ENCODE data around the gene ARPC4. TPM values are rescaled to one million over a fixed set of nuclear protein-coding genes. Genes with fewer than 3 reads are reported as not detected.

ARPC4 gene
- total and polyA plus RNA-seq, 4 experiments from 2014 or later: 164 to 287 (median 201) TPM

DNA sequence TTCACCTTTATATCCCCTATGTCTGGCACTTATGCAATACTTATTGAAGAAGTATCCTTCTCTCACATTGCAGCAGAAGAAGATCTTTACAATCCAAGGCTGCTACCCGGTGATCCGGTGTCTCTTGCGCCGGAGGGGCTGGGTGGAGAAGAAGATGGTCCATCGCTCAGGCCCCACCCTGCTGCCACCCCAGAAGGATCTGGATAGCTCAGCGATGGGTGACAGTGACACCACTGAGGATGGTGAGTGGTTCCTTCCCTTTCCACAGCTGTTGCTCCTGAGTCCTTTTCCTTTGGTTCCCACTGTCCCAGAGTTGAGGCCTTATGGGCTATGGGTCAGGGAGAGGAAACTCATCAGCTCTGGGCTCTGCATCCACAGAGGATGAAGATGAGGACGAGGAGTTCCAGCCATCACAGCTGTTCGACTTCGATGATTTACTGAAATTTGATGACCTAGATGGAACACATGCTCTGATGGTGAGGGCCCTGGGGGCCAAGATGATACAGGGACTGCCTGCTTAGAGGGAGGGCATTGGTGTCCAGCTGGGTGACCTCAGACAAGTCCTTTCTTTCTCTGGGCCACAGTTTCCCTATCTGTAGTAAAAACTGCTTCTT, 20.1 kb downstream of the ARPC4 start:
- Mint-ChIP-seq H3K36me3 (peaks cover 0 to 14% of the 10 kb centered on the region in 2 donors), H3K27ac (no peak overlapping the region), H3K4me1 (peaks cover 27 to 34% (median 29%) of the 10 kb centered on the region in 4 donors), H3K27me3 (no peaks in the 10 kb centered on the region), H3K9me3 (no peaks in the 10 kb centered on the region), H3K4me3 (no peak overlapping the region)
- no peak overlapping the region for H3K27ac ChIP-seq (ENCODE audit: low read depth, low read length)
- no peak for DNase-seq
- H3K36me3 ChIP-seq (ENCODE audit: insufficient read depth, low read length): no peaks in the 10 kb centered on the region
- ChIA-PET POLR2A (ENCODE audit: partially characterized antibody) (interaction anchor here (0.9 to 1.7 kb wide), 4 partner anchors 20 to 120 kb away, joined by 3 to 7 read pairs (median 4); partner anchors contain the start of genes ARPC4, CRELD1, JAGN1 and RPUSD3), CTCF (ENCODE audit: partially characterized antibody) (interaction anchor here (0.7 kb wide), 1 partner anchor 118 kb away, joined by 3 read pairs; no protein-coding TSS in a partner anchor)
- no peaks in the 10 kb centered on the region for H3K27me3 ChIP-seq (ENCODE audit: insufficient read depth, low read length)
- intact Hi-C loops (cut with micrococcal nuclease): no loop called here
- H3K4me1 ChIP-seq (ENCODE audit: insufficient read depth, low read length): peaks cover 22% of the 10 kb centered on the region
- H3K9me3 ChIP-seq (ENCODE audit: control insufficient read depth in 1 of 2, low read length in 2 of 2): no peaks in the 10 kb centered on the region
- H3K4me3 ChIP-seq (ENCODE audit: low read length in 2 of 2): no peak overlapping the region

DNA sequence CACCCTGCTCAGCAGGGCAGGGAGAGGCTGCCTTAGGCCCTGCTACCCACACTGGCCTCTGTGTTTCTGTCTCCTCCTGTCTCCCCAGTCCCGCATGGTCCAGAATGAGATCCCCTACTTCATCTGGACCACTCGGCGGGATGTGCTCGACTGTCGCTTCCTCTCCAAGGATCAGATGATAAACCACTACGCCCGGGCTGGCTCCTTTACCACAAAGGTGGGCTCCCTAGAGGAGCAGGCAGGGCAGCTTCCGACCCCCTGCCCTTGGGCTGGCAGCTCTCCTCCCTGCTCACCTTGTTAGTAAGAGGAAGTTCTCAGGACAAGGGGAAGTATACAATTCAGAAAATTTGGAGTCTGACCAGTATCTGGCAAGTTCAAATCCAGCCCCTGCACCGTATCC, 23.1 kb downstream of the ARPC4 start:
- CTCF ChIA-PET (ENCODE audit: partially characterized antibody): no interaction called here
- H3K9me3 Mint-ChIP-seq: peaks cover 0 to 2% (median 0%) of the 10 kb centered on the region in 8 donors
- no peaks in the 10 kb centered on the region for H3K4me1 ChIP-seq (ENCODE audit: insufficient read depth, low read length)
- no peaks in the 10 kb centered on the region for H3K36me3 ChIP-seq (ENCODE audit: insufficient read depth, low read length)
- intact Hi-C loops (cut with micrococcal nuclease): no loop called here
- POLR2A ChIA-PET (ENCODE audit: partially characterized antibody): no interaction called here
- H3K9me3 ChIP-seq (ENCODE audit: control insufficient read depth in 1 of 2, low read length in 2 of 2): no peaks in the 10 kb centered on the region
- peaks cover 0 to 8% of the 10 kb centered on the region in 2 donors for H3K36me3 Mint-ChIP-seq
- DNase-seq: no peak
- no peaks in the 10 kb centered on the region for H3K27me3 ChIP-seq (ENCODE audit: insufficient read depth, low read length)
- H3K4me3 ChIP-seq (ENCODE audit: low read length in 2 of 2): no peak overlapping the region
- H3K4me3 Mint-ChIP-seq: no peak overlapping the region
- H3K27ac Mint-ChIP-seq: peak overlapping the region in 1 of 7 donors; percentile 47
- H3K27ac ChIP-seq (ENCODE audit: low read depth, low read length): no peak overlapping the region
- H3K27me3 Mint-ChIP-seq: no peaks in the 10 kb centered on the region
- H3K4me1 Mint-ChIP-seq: peaks cover 5 to 11% (median 8%) of the 10 kb centered on the region in 4 donors

DNA sequence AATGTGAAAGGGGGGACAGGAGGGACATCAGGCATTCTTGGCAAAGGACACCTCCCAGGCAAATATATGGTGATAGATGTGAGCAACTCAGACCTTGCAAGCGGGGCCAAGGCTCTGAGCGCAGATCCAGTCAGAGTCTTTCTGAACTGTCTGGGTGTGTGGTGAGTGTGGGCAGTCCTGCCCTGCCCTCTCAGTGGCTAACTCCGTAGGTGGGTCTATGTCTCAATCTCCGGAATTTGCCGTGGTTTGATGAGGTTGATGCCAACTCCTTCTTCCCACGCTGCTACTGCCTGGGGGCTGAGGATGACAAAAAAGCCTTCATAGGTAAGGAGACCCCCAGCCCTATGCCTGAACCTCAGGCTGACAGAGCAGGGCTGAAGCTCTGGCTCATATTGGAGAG, 24.6 kb downstream of the ARPC4 start:
- DNase-seq: no peak
- Mint-ChIP-seq H3K36me3 (peaks cover 0 to 8% of the 10 kb centered on the region in 2 donors), H3K9me3 (peaks cover 0 to 2% (median 0%) of the 10 kb centered on the region in 8 donors), H3K27ac (no peak overlapping the region), H3K4me3 (no peak overlapping the region), H3K27me3 (no peaks in the 10 kb centered on the region), H3K4me1 (peaks cover 0 to 4% (median 0%) of the 10 kb centered on the region in 4 donors)
- H3K4me1 ChIP-seq (ENCODE audit: insufficient read depth, low read length): no peaks in the 10 kb centered on the region
- H3K9me3 ChIP-seq (ENCODE audit: control insufficient read depth in 1 of 2, low read length in 2 of 2): no peaks in the 10 kb centered on the region
- H3K4me3 ChIP-seq (ENCODE audit: low read length in 2 of 2): no peak overlapping the region
- CTCF ChIA-PET (ENCODE audit: partially characterized antibody): interaction anchor here (1.4 kb wide), 1 partner anchor 10 kb away, joined by 5 read pairs; no protein-coding TSS in a partner anchor
- no peaks in the 10 kb centered on the region for H3K36me3 ChIP-seq (ENCODE audit: insufficient read depth, low read length)
- H3K27ac ChIP-seq (ENCODE audit: low read depth, low read length): no peak overlapping the region
- no peaks in the 10 kb centered on the region for H3K27me3 ChIP-seq (ENCODE audit: insufficient read depth, low read length)
- POLR2A ChIA-PET (ENCODE audit: partially characterized antibody): interaction anchor here (1.4 kb wide), 1 partner anchor 25 kb away, joined by 4 read pairs; the partner anchor contains the start of genes ARPC4 and TADA3
- intact Hi-C loops (cut with micrococcal nuclease): no loop called here

DNA sequence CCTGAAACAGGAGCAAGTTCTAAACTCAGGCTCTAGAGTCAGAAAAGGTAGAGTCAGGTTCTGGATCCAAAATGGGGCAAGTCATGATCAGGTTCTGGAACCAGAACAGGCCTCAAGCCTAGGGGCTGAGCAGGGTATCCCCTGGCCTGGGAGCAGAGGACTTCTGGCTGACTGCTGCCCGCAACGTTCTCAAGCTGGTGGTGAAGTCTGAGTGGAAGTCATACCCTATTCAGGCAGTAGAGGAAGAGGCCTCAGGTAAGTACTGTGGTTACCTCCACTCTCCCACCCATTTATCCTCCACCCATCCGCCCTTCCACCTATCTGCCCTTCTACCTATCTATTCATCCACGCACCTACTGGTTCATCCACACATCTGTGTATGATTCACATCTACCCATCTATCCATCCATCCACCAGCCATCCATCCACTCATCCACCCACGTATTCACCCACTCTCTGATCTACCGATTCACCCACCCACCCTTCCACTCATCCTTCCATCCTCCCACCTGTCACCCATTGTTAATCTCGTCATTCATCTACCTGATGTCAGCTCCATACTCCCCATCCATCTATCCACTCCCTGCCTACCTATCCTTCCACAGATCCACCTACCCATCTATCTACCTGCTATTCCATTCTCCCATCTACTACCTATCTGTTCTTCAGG, 25.9 kb downstream of the ARPC4 start:
- no peak overlapping the region for H3K4me3 Mint-ChIP-seq
- no peaks in the 10 kb centered on the region for H3K36me3 ChIP-seq (ENCODE audit: insufficient read depth, low read length)
- no peak for DNase-seq
- no peaks in the 10 kb centered on the region for H3K27me3 ChIP-seq (ENCODE audit: insufficient read depth, low read length)
- H3K4me1 Mint-ChIP-seq: peaks cover 0 to 4% (median under 1%) of the 10 kb centered on the region in 4 donors
- H3K4me1 ChIP-seq (ENCODE audit: insufficient read depth, low read length): no peaks in the 10 kb centered on the region
- H3K9me3 ChIP-seq (ENCODE audit: control insufficient read depth in 1 of 2, low read length in 2 of 2): no peaks in the 10 kb centered on the region
- peaks cover 0 to 2% (median 0%) of the 10 kb centered on the region in 8 donors for H3K9me3 Mint-ChIP-seq
- ChIA-PET POLR2A (ENCODE audit: partially characterized antibody) (interaction anchor here (1.3 to 1.6 kb wide), 2 partner anchors 9 to 72 kb away, joined by 3 to 4 read pairs; partner anchors contain the start of gene JAGN1), CTCF (ENCODE audit: partially characterized antibody) (no interaction called here)
- intact Hi-C loops (cut with micrococcal nuclease): no loop called here
- H3K36me3 Mint-ChIP-seq: peaks cover 0 to 4% of the 10 kb centered on the region in 2 donors
- H3K4me3 ChIP-seq (ENCODE audit: low read length in 2 of 2): no peak overlapping the region
- no peaks in the 10 kb centered on the region for H3K27me3 Mint-ChIP-seq
- H3K27ac ChIP-seq (ENCODE audit: low read depth, low read length): no peak overlapping the region
- peak overlapping the region in 2 of 7 donors; percentile 30 to 72 for H3K27ac Mint-ChIP-seq

DNA sequence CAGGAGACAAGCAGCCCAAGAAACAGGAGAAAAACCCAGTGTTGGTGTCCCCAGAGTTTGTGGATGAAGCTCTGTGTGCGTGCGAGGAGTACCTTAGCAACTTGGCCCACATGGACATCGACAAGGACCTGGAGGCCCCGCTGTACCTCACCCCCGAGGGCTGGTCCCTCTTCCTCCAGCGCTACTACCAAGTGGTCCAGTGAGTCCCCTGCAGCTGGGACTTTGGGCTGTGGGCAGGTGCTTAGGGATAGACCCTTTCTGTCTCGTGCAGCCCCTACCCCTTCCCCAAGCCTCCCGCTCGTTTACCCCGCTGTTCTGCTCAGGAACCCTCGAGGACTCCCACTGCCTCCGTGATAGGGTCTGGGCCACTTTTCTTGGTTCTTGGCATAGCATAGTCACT, 27.7 kb downstream of the ARPC4 start:
- Histone ChIP-seq H3K27ac (ENCODE audit: low read depth, low read length) (no peak overlapping the region), H3K36me3 (ENCODE audit: insufficient read depth, low read length) (no peaks in the 10 kb centered on the region), H3K4me3 (ENCODE audit: low read length in 2 of 2) (no peak overlapping the region), H3K9me3 (ENCODE audit: control insufficient read depth in 1 of 2, low read length in 2 of 2) (no peaks in the 10 kb centered on the region), H3K27me3 (ENCODE audit: insufficient read depth, low read length) (no peaks in the 10 kb centered on the region), H3K4me1 (ENCODE audit: insufficient read depth, low read length) (no peaks in the 10 kb centered on the region)
- no peak for DNase-seq
- intact Hi-C loops (cut with micrococcal nuclease): no loop called here
- H3K4me1 Mint-ChIP-seq: peaks cover 0 to 4% (median 2%) of the 10 kb centered on the region in 4 donors
- no peak overlapping the region for H3K27ac Mint-ChIP-seq
- H3K4me3 Mint-ChIP-seq: no peak overlapping the region
- peaks cover 0 to 2% (median 0%) of the 10 kb centered on the region in 8 donors for H3K9me3 Mint-ChIP-seq
- ChIA-PET CTCF (ENCODE audit: partially characterized antibody) (no interaction called here), POLR2A (ENCODE audit: partially characterized antibody) (interaction anchor here (1.6 kb wide), 1 partner anchor 70 kb away, joined by 4 read pairs; the partner anchor contains the start of gene JAGN1)
- H3K36me3 Mint-ChIP-seq: peaks cover 0 to 4% of the 10 kb centered on the region in 2 donors
- no peaks in the 10 kb centered on the region for H3K27me3 Mint-ChIP-seq

DNA sequence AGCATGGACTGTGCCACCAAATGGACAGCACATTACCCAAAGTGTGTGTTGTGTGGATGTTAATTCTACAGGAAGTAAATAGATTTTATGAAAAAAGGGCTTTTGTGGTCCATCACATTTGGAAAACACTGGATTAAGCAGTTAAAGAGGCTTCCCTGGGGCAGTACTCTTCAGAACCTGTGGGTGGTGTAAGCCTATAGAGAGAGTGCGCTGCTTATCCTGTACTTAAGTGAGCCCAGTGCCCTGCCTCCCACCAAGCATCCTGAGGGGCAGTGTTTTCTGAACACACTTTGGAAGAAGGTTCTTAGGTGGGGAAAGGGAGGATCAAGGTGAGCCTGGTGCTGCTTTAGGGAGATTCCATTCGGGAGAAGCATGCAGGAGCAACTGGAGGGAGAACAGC, 28.1 kb downstream of the ARPC4 start:
- no peaks in the 10 kb centered on the region for H3K27me3 ChIP-seq (ENCODE audit: insufficient read depth, low read length)
- no peak overlapping the region for H3K27ac ChIP-seq (ENCODE audit: low read depth, low read length)
- H3K4me3 ChIP-seq (ENCODE audit: low read length in 2 of 2): no peak overlapping the region
- H3K27ac Mint-ChIP-seq: no peak overlapping the region
- H3K36me3 ChIP-seq (ENCODE audit: insufficient read depth, low read length): no peaks in the 10 kb centered on the region
- H3K4me1 ChIP-seq (ENCODE audit: insufficient read depth, low read length): no peaks in the 10 kb centered on the region
- CTCF ChIA-PET (ENCODE audit: partially characterized antibody): no interaction called here
- peaks cover 0 to 4% (median 2%) of the 10 kb centered on the region in 4 donors for H3K4me1 Mint-ChIP-seq
- no peak overlapping the region for H3K4me3 Mint-ChIP-seq
- no peaks in the 10 kb centered on the region for H3K9me3 ChIP-seq (ENCODE audit: control insufficient read depth in 1 of 2, low read length in 2 of 2)
- no peaks in the 10 kb centered on the region for H3K27me3 Mint-ChIP-seq
- peaks cover 0 to 4% of the 10 kb centered on the region in 2 donors for H3K36me3 Mint-ChIP-seq
- peaks cover 0 to 2% (median 0%) of the 10 kb centered on the region in 8 donors for H3K9me3 Mint-ChIP-seq
- POLR2A ChIA-PET (ENCODE audit: partially characterized antibody): no interaction called here
- intact Hi-C loops (cut with micrococcal nuclease): no loop called here
- no peak for DNase-seq

DNA sequence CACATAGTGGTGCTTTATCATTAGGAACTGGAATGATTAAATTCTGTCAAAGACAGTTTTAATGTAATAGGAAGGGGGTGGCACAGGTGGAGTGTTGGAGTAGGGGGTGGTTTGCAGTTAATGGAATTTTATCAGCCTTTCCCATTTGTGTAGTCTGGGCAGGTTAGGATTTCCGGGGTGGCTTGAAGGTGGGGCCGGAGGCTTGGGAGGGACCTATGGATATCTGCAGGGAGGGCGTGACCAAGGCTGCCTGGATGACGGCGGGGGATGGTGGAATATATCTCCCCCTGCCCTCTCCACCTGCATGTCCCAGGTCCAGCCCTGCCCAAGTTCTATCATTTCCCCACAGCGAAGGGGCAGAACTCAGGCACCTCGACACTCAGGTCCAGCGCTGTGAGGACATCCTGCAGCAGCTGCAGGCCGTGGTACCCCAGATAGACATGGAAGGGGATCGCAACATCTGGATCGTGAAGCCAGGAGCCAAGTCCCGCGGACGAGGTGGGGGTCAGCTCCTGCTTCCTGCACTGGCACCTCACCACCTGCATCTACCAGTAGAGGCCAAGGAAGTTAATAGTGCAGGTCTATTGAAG, 32.7 kb downstream of the ARPC4 start:
- H3K9me3 ChIP-seq (ENCODE audit: control insufficient read depth in 1 of 2, low read length in 2 of 2): no peaks in the 10 kb centered on the region
- Mint-ChIP-seq H3K4me3 (no peak overlapping the region), H3K4me1 (peaks cover 0 to 9% (median under 1%) of the 10 kb centered on the region in 4 donors), H3K9me3 (no peaks in the 10 kb centered on the region), H3K27ac (no peak overlapping the region), H3K36me3 (peaks cover 0 to 3% of the 10 kb centered on the region in 2 donors), H3K27me3 (no peaks in the 10 kb centered on the region)
- intact Hi-C loops (cut with micrococcal nuclease): no loop called here
- ChIA-PET POLR2A (ENCODE audit: partially characterized antibody) (no interaction called here), CTCF (ENCODE audit: partially characterized antibody) (no interaction called here)
- H3K4me1 ChIP-seq (ENCODE audit: insufficient read depth, low read length): no peaks in the 10 kb centered on the region
- H3K4me3 ChIP-seq (ENCODE audit: low read length in 2 of 2): no peak overlapping the region
- no peak overlapping the region for H3K27ac ChIP-seq (ENCODE audit: low read depth, low read length)
- no peak for DNase-seq
- no peaks in the 10 kb centered on the region for H3K27me3 ChIP-seq (ENCODE audit: insufficient read depth, low read length)
- no peaks in the 10 kb centered on the region for H3K36me3 ChIP-seq (ENCODE audit: insufficient read depth, low read length)

Data from CD4-positive, alpha-beta memory T cell (primary cell).